Measurements from ENCODE around the gene ZNF444.

GRCh38 chr19:56146904-56147303 is 5.8 kb downstream of the ZNF444 start:
- TF ChIP-seq POLR2A (IDR thresholded peaks at IDR 0.05) (no peak), CTCF (IDR thresholded peaks at IDR 0.05) (no peak), EP300 (IDR thresholded peaks at IDR 0.05) (no peak), POLR2AphosphoS5 (IDR thresholded peaks at IDR 0.05) (no peak)

All from sigmoid colon (tissue), 4 donors.